SK-N-SH (cell line): ENCODE data around the gene OCSTAMP. TPM values are rescaled to one million over a fixed set of nuclear protein-coding genes. Genes with fewer than 3 reads are reported as not detected.

Experiments
- CTCF ChIA-PET: fragments of 300-600, 350-600 bp; formaldehyde crosslinking; extraction: SDS; loops from one replicate; lab custom pipeline; 2021; lab: Yijun Ruan, JAX
- POLR2A ChIA-PET: fragments of 350-600 bp; sonication (Branson Sonifier 250); formaldehyde crosslinking; extraction: SDS; loops from one replicate; lab custom pipeline; 2020; ENCODE audit warnings: antibody characterized with exemption, inconsistent platforms; lab: Yijun Ruan, JAX
- DNase-seq: peaks from one replicate; pipeline ENCODE4 v3.0.0; 2012
- H2AFZ ChIP-seq: fragments of 200-600 bp; sonication (generic); 2 replicates; pipeline ENCODE4 v1.8.1; 2016; ENCODE audit warnings: antibody characterized with exemption, mild to moderate bottlenecking, low read depth
- H3F3A ChIP-seq: fragments of 200-600 bp; sonication (generic); replicated peaks from 2 replicates; pipeline ENCODE3; 2016; ENCODE audit warnings: antibody characterized with exemption, mild to moderate bottlenecking; ENCODE audit not compliant: insufficient read depth
- H3K27ac ChIP-seq, 2 experiments: fragments of 200-500 bp in 1 of 2; fragments of 200-600 bp in 1 of 2; sonication (Bioruptor generic) in 1 of 2; sonication (generic), shearing (Covaris generic) in 1 of 2; 2 replicates each; pipeline versions ENCODE4 v1.5.1 to v1.6.1; 2014 to 2016; ENCODE audit warnings: low read depth in 2 of 2, inconsistent platforms in 1 of 2, low read length in 1 of 2, mild to moderate bottlenecking in 1 of 2, mixed read lengths in 1 of 2
- H3K27me3 ChIP-seq: fragments of 200-600 bp; sonication (generic), shearing (Covaris generic); 2 replicates; pipeline ENCODE4 v1.6.1; 2016; ENCODE audit warnings: mixed run types; ENCODE audit not compliant: insufficient read depth
- H3K36me3 ChIP-seq, 2 experiments: fragments of 200-500 bp in 1 of 2; fragments of 200-600 bp in 1 of 2; sonication (Bioruptor generic) in 1 of 2; sonication (generic) in 1 of 2; replicated peaks in 1 of 2; 2 replicates each; pipeline versions ENCODE3 to v1.5.1; 2014 to 2016; ENCODE audit warnings: low read length in 1 of 2, mild to moderate bottlenecking in 1 of 2; ENCODE audit not compliant: insufficient read depth in 2 of 2, control insufficient read depth in 1 of 2
- H3K4me1 ChIP-seq, 2 experiments: fragments of 200-500 bp in 1 of 2; fragments of 200-600 bp in 1 of 2; sonication (Bioruptor generic) in 1 of 2; sonication (generic), shearing (Covaris generic) in 1 of 2; 2 replicates each; pipeline versions ENCODE4 v1.5.1 to v1.6.1; 2014 to 2016; ENCODE audit warnings: low read depth in 1 of 2, low read length in 1 of 2, mixed run types in 1 of 2; ENCODE audit not compliant: insufficient read depth in 2 of 2, control insufficient read depth in 1 of 2
- H3K4me2 ChIP-seq: fragments of 200-600 bp; sonication (generic), shearing (Covaris generic); 2 replicates; pipeline ENCODE4 v1.6.1; 2017; ENCODE audit warnings: mixed run types
- H3K4me3 ChIP-seq, 2 experiments: fragments of 200-500 bp in 1 of 2; fragments of 200-600 bp in 1 of 2; sonication (Bioruptor generic) in 1 of 2; sonication (generic), shearing (Covaris generic) in 1 of 2; 2 replicates each; pipeline versions ENCODE4 v1.5.1 to v1.8.1; 2014 to 2016; ENCODE audit warnings: low read depth in 2 of 2, inconsistent platforms in 1 of 2, low read length in 1 of 2, mild to moderate bottlenecking in 1 of 2, mixed read lengths in 1 of 2, moderate library complexity in 1 of 2
- H3K79me2 ChIP-seq: fragments of 200-600 bp; sonication (generic); 2 replicates; pipeline ENCODE4 v1.8.1; 2017; ENCODE audit warnings: mild to moderate bottlenecking; ENCODE audit not compliant: insufficient read depth
- H3K9ac ChIP-seq: fragments of 200-600 bp; sonication (generic); 2 replicates; pipeline ENCODE4 v1.6.1; 2017; ENCODE audit warnings: mixed run types
- H3K9me2 ChIP-seq: fragments of 200-600 bp; sonication (generic); 2 replicates; pipeline ENCODE4 v1.6.1; 2017; ENCODE audit warnings: mixed run types
- H3K9me3 ChIP-seq: fragments of 200-600 bp; sonication (generic); 2 replicates; pipeline ENCODE4 v1.6.1; 2017; ENCODE audit warnings: mixed run types, mild to moderate bottlenecking, moderate library complexity
- H4K20me1 ChIP-seq: fragments of 200-600 bp; sonication (generic); 2 replicates; pipeline ENCODE4 v1.6.1; 2017; ENCODE audit warnings: mild to moderate bottlenecking, mixed run types; ENCODE audit not compliant: insufficient read depth
- CHD2 ChIP-seq: fragments of 150-350 bp; IDR thresholded peaks from 2 replicates; pipeline ENCODE4 v1.6.1; 2018; ENCODE audit warnings: low read length; ENCODE audit not compliant: partially characterized antibody
- EZH2phosphoT487 ChIP-seq: fragments of 200-600 bp; sonication (generic); IDR thresholded peaks from 2 replicates; pipeline ENCODE4 v1.6.1; 2017; ENCODE audit warnings: low read depth, mixed run types, mild to moderate bottlenecking, antibody characterized with exemption, moderate library complexity, borderline replicate concordance
- FOXJ3 ChIP-seq: sonication (generic); formaldehyde crosslinking; IDR thresholded peaks from 2 replicates; pipeline ENCODE4 v1.5.1; 2020; ENCODE audit warnings: mild to moderate bottlenecking, missing genetic modification reagents
- FOXM1 ChIP-seq: IDR thresholded peaks from 2 replicates; pipeline ENCODE4 v1.4.0; 2012; ENCODE audit warnings: low read depth, mild to moderate bottlenecking
- GABPA ChIP-seq: IDR thresholded peaks from 2 replicates; pipeline ENCODE4 v1.4.0; 2012; ENCODE audit warnings: low read depth, mild to moderate bottlenecking
- JUND ChIP-seq: IDR thresholded peaks from 2 replicates; pipeline ENCODE4 v1.4.0; 2012
- MEF2A ChIP-seq: IDR thresholded peaks from 2 replicates; pipeline ENCODE4 v1.4.0; 2012; ENCODE audit warnings: low read depth, borderline replicate concordance
- MXI1 ChIP-seq: IDR thresholded peaks from 2 replicates; pipeline ENCODE4 v1.6.1; 2012; ENCODE audit warnings: mild to moderate bottlenecking, low read depth, low read length, improper control_type of control experiment
- NFIC ChIP-seq: IDR thresholded peaks from 2 replicates; pipeline ENCODE4 v1.4.0; 2012; ENCODE audit warnings: borderline replicate concordance
- NRF1 ChIP-seq: IDR thresholded peaks from 2 replicates; pipeline ENCODE4 v1.6.1; 2012; ENCODE audit warnings: low read depth, mild to moderate bottlenecking, low read length
- PBX3 ChIP-seq: IDR thresholded peaks from 2 replicates; pipeline ENCODE4; 2012
- RAD21 ChIP-seq: IDR thresholded peaks from 2 replicates; pipeline ENCODE4 v1.6.1; 2012; ENCODE audit warnings: mild to moderate bottlenecking, low read length
- RCOR1 ChIP-seq: fragments of 150-350 bp; IDR thresholded peaks from 2 replicates; pipeline ENCODE4 v1.6.1; 2017; ENCODE audit warnings: antibody characterized with exemption, low read length
- RXRA ChIP-seq: IDR thresholded peaks from 2 replicates; pipeline ENCODE4 v1.4.0; 2012; ENCODE audit warnings: low read depth, mild to moderate bottlenecking, borderline replicate concordance
- SIN3A ChIP-seq: IDR thresholded peaks from 2 replicates; pipeline ENCODE4 v1.6.1; 2012; ENCODE audit warnings: low read depth, mild to moderate bottlenecking, low read length, moderate library complexity, borderline replicate concordance
- TCF12 ChIP-seq: IDR thresholded peaks from 2 replicates; pipeline ENCODE4 v1.4.0; 2012
- USF1 ChIP-seq: IDR thresholded peaks from 2 replicates; pipeline ENCODE4 v1.4.0; 2012; ENCODE audit warnings: low read depth, borderline replicate concordance
- USF2 ChIP-seq: fragments of 150-350 bp; IDR thresholded peaks from 2 replicates; pipeline ENCODE4 v1.6.1; 2017; ENCODE audit warnings: antibody characterized with exemption, low read length, low read depth, borderline replicate concordance
- whole genome bisulfite sequencing: methylation state at CpG from one replicate; pipeline ENCODE4 v1.1.6; 2017; ENCODE audit warnings: low lambda C conversion rate; 5-methylcytosine and 5-hydroxymethylcytosine counted together
- polyA plus RNA-seq, 3 experiments: library from polyadenylated mRNA; depleted of rRNA; stranded (reverse); fragments of >200 nt; gene quantifications; 2 replicates each; pipeline ENCODE4 v1.2.3, GENCODE V29; 2012
- TF ChIP-seq, protein P1 (sequence below): IDR thresholded peaks from 2 replicates; pipeline ENCODE4 v1.4.0; 2012; ENCODE audit warnings: low read depth, borderline replicate concordance

Gene OCSTAMP
- polyA plus RNA-seq, 1 of the 3 experiments (the other 2 are of a cell fraction): not detected

DNA sequence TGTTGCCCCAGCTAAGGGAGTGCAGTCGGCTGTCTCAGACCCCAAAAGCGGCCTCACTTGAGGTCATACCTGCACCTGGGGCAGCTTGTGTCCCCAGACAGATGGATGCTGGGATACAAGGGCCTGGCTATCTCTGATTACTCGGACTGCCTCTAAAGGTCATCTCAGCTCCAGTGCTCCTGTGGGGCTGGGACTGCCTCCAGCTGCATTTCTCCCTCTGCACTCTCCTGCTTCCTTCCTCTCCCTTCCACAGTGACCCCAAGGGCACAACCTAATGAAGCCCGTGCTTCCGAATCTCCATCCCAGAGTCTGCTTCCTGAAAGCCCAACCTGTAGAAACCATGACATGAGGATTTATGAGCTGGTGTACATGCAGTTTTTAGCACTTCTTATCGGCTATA is 22.8 kb upstream of the OCSTAMP start:
- ChIA-PET CTCF (interaction anchor here (0.7 to 4.3 kb wide), 7 partner anchors 9 to 108 kb away, joined by 3 to 21 read pairs (median 4); no protein-coding TSS in a partner anchor), POLR2A (no interaction called here)
- Histone ChIP-seq H3K4me2 (no peak overlapping the region), H3K9me3 (no peaks in the 10 kb centered on the region), H3K36me3 (no peaks in the 10 kb centered on the region), H3K79me2 (no peaks in the 10 kb centered on the region), H4K20me1 (no peaks in the 10 kb centered on the region), H3K4me3 (no peak overlapping the region), H3K4me1 (peaks cover 0 to 27% of the 10 kb centered on the region in 2 experiments; a peak in 1 of 4 replicates), H3K27ac (no peak overlapping the region), H3K27me3 (no peaks in the 10 kb centered on the region), H3K9ac (no peak overlapping the region), H2AFZ (no peak overlapping the region), H3F3A (no peaks in the 10 kb centered on the region), H3K9me2 (no peaks in the 10 kb centered on the region)
- TF ChIP-seq RCOR1 (no peak), TCF12 (no peak), MXI1 (no peak), PBX3 (no peak), FOXM1 (no peak), NFIC (no peak), RAD21 (no peak), EZH2phosphoT487 (no peak), JUND (no peak), CHD2 (no peak), FOXJ3 (CRISPR knock-in tag) (no peak), NRF1 (no peak), GABPA (no peak), MEF2A (no peak), USF2 (no peak), USF1 (no peak), RXRA (no peak), SIN3A (no peak)
- TF ChIP-seq, protein P1, sequence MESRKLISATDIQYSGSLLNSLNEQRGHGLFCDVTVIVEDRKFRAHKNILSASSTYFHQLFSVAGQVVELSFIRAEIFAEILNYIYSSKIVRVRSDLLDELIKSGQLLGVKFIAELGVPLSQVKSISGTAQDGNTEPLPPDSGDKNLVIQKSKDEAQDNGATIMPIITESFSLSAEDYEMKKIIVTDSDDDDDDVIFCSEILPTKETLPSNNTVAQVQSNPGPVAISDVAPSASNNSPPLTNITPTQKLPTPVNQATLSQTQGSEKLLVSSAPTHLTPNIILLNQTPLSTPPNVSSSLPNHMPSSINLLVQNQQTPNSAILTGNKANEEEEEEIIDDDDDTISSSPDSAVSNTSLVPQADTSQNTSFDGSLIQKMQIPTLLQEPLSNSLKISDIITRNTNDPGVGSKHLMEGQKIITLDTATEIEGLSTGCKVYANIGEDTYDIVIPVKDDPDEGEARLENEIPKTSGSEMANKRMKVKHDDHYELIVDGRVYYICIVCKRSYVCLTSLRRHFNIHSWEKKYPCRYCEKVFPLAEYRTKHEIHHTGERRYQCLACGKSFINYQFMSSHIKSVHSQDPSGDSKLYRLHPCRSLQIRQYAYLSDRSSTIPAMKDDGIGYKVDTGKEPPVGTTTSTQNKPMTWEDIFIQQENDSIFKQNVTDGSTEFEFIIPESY: no peak
- no peak for DNase-seq
- 72% methylated on average over 6 of the region's 6 CpGs for WGBS
